8988T (cell line): ENCODE results near the gene SIDT1.
"Not testable (repeated sequence)": the region's sequence is repeated elsewhere in the genome, so short reads cannot be mapped to it uniquely, and the experiment has no call there.

Experiments used
- DNase-seq: peaks from one replicate; pipeline ENCODE4 v3.0.0; 2011

The SIDT1 gene

DNA sequence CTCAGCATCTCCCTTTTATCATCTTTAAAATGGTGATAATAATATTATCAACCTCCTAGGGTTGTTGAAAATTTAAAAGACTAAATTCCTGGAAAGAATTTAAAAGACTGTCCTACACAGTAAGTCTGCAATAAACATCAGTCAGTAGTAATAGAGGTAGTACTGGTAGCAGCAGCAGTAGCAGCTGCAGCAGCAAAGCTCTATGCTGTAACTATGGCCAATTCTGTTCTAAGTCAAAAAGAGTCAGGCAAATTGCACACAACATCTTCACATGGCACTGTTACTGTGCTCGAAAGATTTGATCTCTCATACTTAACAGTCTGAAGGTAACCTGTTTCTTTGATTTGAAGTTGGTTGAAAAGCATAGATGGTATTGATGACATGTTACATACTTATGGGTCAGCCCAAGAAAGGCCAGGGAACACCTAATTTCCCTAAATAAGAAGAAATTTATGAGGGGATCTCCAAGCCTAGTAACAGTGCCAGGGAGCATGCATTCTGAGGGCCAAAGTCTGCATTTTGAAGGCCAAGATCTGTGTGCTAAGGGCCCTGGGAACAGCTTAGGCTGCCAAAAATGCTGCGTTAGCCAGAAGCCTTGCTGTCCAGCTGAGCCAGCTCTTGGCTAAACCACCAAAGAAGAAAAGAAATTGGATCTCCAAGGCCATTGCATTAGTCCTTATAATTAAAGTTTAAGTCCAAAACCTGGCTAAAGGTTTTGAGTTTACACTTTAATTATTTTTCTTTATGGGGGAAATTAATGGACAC lies 68.2 kb downstream of the SIDT1 start:
- DNase-seq, result no peak

DNA sequence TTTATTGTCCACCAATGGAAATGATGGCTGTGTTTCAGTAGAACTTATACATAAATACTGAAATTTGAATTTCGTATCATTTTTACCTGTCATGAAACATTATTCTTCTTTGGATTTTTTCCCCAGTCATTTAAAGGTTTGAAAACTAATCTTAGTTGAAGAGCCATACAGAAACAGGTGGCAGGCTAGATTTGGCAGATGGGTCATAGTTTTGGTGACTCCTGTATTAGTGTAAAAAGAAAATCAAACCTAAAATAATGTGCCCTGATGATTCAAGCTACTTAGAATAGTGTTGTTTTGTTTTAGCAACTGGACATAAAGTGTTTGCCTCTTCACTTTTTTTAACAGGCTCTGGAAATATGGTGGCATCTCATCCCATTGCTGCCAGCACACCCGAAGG lies 68.9 kb downstream of the SIDT1 start:
- DNase-seq, result no peak

- DNase-seq, result no peak
Measured at GRCh38 chr3:113602256-113602655, 69.9 kb downstream of the SIDT1 start.

- DNase-seq, result no peak
Measured at GRCh38 chr3:113602836-113603235, 70.5 kb downstream of the SIDT1 start.

DNA sequence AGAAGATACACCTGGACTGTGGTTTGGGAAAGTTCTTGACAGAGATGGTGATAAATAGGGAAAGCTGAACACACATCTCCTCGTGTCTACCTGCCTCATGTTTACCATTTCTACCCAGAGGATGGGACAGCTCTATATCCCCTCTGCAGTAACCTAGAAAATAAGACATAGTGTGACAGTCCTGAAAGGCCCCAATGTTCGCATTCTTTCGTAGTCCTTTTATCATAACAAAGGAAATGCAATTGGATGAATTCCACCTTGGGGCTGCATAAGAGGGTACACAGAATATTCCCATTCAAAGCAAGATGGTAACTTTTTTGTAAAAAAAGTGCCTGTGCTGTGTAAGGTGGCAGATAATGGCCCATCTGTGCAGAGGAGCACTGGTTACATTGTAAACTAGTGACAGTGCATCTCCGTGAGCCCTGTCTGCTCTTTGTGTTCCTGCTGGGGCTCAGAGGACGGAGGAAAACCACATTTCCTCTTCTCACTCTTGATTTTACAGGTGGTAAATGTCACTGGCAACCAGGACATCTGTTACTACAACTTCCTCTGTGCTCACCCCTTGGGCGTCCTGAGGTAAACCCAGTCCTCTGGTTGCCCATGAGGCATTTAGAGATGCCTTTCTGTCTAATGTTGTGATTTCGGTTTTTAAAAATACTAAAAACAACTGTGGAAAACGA lies 74.3 kb downstream of the SIDT1 start:
- DNase-seq, result no peak

- no peak for DNase-seq
Measured at GRCh38 chr3:113607219-113607596, 74.9 kb downstream of the SIDT1 start.

- no peak for DNase-seq
Measured at GRCh38 chr3:113614402-113614801, 82.0 kb downstream of the SIDT1 start.

- DNase-seq, result no peak
Measured at GRCh38 chr3:113615976-113616375, 83.6 kb downstream of the SIDT1 start.

DNA sequence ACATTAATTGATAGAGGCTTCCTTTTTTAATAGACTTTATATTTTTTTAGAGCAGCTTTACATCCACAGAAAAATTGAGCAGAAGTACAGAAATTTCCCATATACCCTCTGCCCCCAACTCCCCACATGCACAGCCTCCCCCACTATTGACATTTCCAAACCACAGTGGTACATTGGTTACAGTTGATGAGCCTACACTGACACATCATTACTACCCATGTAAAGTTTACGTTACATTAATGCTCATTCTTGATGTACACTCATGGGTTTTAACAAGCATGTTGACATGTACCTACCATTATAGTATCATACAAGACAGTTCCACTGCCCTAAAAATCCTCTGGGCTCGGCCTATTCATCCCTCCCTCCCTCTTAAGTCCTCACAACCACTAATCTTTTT lies 85.4 kb downstream of the SIDT1 start:
- no peak for DNase-seq

DNA sequence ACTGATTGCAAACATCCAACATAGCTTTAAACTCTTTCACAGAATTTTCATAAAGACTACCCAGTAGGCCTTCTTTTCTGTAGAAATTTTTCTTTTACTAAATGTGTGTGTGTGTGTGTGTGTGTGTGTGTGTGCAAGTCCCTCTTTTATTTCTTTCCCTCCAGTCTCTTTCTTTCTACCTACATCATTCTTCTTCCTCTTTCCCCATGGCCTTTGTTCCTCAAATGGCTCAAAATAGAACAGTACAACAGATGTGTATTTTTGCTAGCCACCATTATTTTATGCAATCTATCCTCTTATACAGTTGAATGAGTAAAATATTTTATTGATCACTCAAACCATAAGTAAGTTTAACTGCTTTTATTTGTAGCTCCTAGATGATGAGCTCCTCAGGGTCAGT lies 87.7 kb downstream of the SIDT1 start:
- DNase-seq, result no peak

DNA sequence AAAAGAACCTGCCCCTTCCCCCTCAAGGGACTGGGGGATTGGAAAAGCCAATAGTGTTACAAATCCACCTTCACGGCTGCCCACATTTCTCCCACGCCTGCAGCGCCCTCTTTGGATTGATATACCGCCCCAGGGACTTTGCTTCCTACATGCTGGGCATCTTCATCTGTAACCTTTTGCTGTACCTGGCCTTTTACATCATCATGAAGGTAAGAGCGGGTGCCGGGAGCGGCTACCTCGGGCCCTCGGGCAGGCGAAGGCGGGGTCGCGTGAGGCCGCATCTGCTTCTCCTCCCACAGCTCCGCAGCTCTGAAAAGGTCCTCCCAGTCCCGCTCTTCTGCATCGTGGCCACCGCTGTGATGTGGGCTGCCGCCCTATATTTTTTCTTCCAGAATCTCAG lies 91.0 kb downstream of the SIDT1 start:
- DNase-seq, result peak; percentile 27

- no peak for DNase-seq
Measured at GRCh38 chr3:113623811-113624210, 91.5 kb downstream of the SIDT1 start.

DNA sequence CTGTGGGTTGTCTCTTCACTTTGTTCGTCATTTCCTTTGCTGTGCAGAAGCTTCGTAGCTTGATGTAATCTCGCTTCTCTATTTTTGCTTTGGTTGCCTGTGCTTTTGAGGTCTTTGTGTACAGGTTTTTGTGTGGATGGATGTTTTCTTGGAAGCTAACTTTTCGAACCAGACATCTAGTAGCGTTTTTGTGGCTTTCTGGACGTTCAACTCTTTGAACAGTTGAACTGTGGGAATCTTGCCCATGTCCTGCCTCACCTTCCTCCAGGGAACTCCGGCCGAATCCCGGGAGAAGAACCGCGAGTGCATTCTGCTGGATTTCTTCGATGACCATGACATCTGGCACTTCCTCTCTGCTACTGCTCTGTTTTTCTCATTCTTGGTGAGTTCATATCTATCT lies 93.5 kb downstream of the SIDT1 start:
- DNase-seq, result no peak

DNA sequence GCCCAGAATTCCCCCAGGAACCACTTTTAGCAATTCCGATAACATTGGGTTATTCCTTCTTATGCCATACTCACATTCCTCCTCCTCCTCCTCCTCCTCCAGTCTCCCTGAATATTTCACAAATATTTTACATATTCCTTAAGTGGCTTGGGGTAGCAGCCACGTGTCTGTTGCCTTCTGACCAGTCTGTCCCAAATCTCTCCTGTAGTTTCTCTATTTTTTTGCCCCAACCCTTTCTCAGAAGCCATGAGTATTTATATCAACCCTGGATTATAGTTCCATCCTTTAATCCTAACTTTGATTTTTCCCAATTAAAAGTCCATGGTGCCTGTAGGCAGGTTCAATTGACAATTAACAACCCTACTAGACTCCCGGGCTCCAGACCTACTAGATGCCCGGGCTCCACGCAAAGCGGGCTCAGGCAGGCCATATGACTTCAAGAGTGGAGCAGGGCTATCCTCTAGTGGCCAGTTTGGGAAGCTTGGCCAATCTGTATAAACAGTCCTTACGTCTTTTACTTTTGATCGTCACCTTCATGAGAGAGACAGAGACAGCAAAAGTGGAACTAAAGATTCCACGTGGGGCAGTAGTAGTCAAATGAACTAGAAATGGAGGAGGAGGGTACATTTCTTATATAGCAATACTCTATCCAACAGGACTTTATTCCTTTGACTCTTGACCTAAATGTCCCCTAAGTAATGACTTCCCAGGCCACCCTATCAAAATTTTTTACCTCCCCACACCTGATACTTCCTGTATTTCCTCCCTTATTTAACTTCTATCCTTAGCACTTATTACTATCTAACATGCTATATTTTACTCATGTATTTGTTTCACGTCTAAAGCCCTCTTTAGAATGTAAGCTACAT lies 94.4 kb downstream of the SIDT1 start:
- peak; percentile 53 for DNase-seq

- no peak for DNase-seq
Measured at GRCh38 chr3:113628316-113628715, 96.0 kb downstream of the SIDT1 start.

GRCh38 chr3:113628788-113629187 lies 96.4 kb downstream of the SIDT1 start:
- DNase-seq, result no peak

- DNase-seq, result no peak
Measured at GRCh38 chr3:113629584-113630421, 97.4 kb downstream of the SIDT1 start.

GRCh38 chr3:113630956-113631542 lies 98.7 kb downstream of the SIDT1 start:
- no peak for DNase-seq

GRCh38 chr3:113631573-113631972 lies 99.2 kb downstream of the SIDT1 start:
- no peak for DNase-seq

GRCh38 chr3:113634782-113635474 lies 102.6 kb downstream of the SIDT1 start:
- DNase-seq, result no peak

GRCh38 chr3:113636034-113636433 lies 103.7 kb downstream of the SIDT1 start:
- not testable (repeated sequence) for DNase-seq

- no peak for DNase-seq
Measured at GRCh38 chr3:113637756-113638155, 105.4 kb downstream of the SIDT1 start.
